SK-N-SH (cell line): Measurements from ENCODE around the gene SCN4B.

Source experiments
- REST ChIP-seq: IDR thresholded peaks from 2 replicates; pipeline ENCODE4 v1.6.1; 2012; ENCODE audit warnings: mild to moderate bottlenecking, low read depth, low read length, moderate library complexity
- USF2 ChIP-seq: fragments of 150-350 bp; IDR thresholded peaks from 2 replicates; pipeline ENCODE4 v1.6.1; 2017; ENCODE audit warnings: antibody characterized with exemption, low read length, low read depth, borderline replicate concordance

DNA sequence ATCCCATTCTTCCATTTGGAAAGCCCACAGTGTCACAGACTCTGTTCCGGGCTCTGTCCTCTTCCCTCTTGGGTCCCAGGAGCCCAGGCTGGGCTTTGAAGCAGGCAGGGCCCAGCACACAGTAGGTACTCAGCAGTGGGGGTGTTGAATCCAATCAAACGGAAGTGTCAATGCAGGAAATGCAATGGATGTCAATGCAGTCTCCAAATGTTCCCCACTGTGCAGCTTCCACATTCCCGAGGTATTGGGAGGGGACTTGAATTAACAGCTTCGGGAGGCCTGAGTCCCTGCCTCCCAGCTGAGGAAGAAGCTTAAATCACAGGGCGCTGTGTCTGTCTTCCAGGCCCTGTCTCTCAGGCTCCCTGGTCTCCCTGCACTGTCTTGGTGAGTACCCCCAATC is 44.1 kb downstream of the SCN4B start:
- TF ChIP-seq REST = no peak
- no peak for TF ChIP-seq USF2
